Dermis blood vessel endothelial cell (primary cell): Measurements from ENCODE around the gene PCSK6. TPM values are rescaled to one million over a fixed set of nuclear protein-coding genes. Genes with fewer than 3 reads are reported as not detected.

Experiments used
- DNase-seq: peaks from one replicate; pipeline ENCODE4 v3.0.0; 2010
- total RNA-seq: library from RNA; depleted of rRNA; stranded (reverse); fragments of >200 nt; gene quantifications from 2 replicates; pipeline ENCODE4 v1.2.3, GENCODE V29; 2014

PCSK6 gene
- total RNA-seq, 1 donor from 2014 or later, result 24.8 TPM

GRCh38 chr15:101522621-101523559 is 33.4 kb upstream of the PCSK6 start:
- no peak for DNase-seq

DNA sequence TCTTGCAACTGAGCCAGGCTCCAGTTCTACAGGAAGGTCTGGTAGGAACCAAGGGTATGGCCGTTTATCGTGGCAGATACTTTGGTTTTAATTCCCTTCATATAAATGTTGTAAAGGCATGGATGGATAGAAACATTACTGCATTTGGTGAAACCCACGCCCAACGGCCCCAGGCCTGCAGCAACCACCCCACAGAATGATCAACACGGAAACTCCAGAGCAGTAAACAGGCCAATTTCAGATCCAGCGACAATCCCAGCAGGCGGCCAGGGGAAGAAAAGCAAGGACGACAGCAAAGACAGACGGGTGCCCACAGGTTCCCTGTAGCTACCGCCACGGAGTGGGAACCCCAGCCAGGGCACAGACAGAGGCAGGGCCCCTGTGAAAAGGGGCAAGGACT is 32.6 kb upstream of the PCSK6 start:
- no peak for DNase-seq

- no peak for DNase-seq
Observed at GRCh38 chr15:101521591-101521990, 32.1 kb upstream of the PCSK6 start.

- DNase-seq, result no peak
Observed at GRCh38 chr15:101521069-101521468, 31.6 kb upstream of the PCSK6 start.

- DNase-seq, result no peak
Observed at GRCh38 chr15:101520395-101520794, 30.9 kb upstream of the PCSK6 start.

DNA sequence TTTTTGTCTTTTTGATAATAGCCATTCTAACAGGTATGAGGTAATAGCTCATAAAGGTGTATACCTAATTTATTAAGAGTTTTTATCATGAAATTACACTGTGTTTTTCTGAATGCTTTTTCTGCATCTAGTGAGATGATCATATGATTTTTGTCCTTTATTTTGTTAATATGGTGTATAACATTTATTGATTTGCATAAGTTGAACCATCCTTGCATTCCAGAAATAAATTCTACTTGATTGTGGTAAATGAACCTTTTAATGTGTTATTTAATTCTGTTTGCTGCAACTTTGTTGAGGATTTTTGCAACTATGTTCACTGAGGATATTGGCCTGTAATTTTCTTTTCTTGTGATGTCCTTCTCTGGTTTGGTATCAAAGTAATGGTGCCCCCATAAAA is 28.0 kb upstream of the PCSK6 start:
- DNase-seq, result no peak

GRCh38 chr15:101514318-101514717 is 24.8 kb upstream of the PCSK6 start:
- no peak for DNase-seq

DNA sequence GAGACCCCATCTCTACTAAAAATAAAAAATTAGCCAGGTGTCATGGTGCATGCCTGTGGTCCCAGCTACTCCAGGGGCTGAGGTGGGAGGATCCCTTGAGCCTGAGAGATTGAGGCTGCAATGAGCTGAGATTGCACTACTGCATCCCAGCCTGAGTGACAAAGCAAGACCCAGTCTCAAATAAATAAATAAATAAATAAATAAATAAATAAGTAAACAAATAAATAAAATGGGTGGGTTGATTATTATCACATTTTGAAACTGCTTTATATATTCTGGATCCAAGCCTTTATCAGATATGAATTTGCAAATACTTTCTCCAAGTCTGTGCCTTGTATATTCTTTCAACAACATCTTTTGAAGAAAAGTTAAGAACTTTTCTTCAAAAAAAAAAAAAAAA is 22.2 kb upstream of the PCSK6 start:
- DNase-seq, result no peak

DNA sequence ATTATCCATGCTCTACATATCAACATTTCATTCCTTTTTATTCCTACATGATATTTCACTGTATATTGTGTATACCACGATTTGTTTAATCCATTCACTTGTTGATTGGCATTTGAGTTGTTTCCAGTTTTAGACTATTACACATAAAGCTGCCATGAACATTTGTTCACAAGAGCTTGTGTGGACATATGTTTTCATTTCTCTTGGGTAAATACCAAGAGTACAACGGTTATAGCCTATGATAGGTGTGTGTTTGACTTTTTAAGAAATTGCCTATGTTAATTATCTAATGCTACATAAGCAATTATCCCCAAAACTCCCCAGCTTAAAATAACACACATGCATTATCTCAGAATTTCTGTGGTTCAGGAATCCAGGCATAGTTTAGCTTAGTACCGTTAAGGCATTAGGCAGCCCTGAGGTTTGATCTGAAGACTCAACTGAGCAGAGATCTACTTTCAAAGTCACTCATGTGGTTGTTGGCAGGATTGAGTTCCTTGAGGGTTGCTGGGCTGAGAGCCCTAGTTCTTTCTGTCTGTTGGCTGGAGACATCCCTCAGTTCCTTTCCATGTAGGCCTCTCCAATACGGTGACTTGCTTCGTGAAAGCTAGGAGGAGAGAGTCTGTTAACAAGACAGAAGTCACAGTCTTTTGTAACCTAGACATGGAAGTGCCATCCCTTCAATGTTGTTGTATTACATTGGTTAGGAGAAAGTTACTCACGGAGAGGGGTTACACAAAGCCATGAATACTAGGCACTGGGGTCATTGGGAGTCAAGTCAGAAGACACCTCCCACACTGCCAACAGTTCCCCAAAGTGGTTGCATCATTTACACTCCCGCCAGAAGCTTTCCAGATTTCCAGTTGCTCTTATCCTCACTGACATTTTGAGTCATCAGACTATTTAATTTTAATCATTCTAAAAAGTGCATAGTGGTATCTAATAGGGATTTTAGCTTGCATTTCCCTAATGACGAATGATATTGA is 21.0 kb upstream of the PCSK6 start:
- no peak for DNase-seq

DNA sequence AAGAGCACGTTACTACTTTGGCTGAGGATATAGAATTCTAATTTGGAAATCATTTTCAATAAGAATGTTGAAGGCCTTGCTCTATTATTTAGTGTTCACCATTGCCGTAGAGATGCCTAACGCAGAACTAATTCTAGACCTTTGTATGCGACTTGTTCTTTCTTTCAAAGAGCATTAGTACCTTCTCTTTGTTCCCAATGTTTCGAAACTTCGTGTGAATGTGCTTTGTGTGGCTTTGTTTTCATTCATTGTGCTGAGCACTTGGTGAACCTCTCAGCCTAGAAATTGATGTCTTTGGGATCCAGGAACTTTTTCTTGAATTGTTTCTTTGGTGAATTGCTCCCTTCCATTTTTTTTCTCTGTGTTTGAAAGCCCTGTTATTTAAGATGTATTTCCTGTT is 19.8 kb upstream of the PCSK6 start:
- DNase-seq, result no peak

DNA sequence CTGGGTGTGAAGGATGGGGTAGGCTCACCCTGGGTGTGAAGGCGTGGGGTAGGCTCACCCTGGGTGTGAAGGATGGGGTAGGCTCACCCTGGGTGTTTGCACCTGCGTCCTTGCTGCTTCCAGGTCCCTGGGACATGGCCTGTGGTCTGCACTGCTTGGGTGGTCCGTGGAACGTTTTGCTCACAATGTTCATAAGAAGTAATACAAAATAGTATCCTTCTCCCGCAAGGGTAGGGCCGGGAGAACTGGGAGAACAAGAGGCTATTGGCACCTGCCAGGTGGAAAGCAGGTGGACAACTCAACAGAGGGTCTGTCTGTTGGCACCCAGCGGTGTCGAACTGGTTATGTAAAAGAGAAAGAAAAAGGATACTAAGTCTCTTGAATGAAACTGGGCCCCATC is 17.0 kb upstream of the PCSK6 start:
- DNase-seq, result no peak

- DNase-seq, result no peak
Observed at GRCh38 chr15:101505610-101506337, 16.3 kb upstream of the PCSK6 start.

DNA sequence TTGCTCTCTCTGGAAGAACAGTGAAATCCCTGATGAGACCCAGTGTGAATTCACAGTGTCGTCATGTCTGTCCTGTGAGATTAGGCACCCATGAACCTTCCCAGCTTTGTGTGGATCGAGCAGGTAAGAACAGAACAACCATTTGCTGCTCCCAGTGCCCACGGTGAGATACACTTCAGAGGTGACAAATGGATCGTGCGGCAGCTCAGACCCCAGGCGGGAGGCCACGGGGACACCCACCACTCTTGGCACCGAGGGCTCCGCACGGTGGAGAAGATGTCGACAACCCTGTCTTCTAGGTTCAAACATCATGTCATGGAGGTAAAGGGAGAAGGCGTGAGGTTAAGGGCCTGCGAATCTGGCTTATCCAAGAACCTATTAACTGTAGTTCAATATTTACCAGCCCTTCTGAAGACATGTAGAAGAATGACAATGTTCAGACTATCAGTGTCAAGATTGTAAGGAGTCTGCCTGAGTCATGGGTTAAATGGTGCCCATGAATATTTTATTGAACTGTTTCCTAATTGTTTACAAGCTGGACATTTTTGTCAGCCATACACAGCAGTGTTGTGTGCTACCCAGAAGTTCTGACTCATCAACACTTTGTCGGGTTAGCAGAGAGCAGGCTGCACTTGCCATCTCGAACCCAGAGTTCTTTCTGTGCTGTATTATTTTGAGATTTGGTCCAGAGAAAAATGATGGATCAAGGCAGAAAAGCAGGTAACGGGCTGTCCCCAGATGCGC is 15.5 kb upstream of the PCSK6 start:
- DNase-seq, result no peak

GRCh38 chr15:101504373-101504772 is 14.9 kb upstream of the PCSK6 start:
- no peak for DNase-seq

GRCh38 chr15:101503296-101503599 is 13.7 kb upstream of the PCSK6 start:
- DNase-seq, result no peak

- no peak for DNase-seq
Observed at GRCh38 chr15:101502572-101503295, 13.2 kb upstream of the PCSK6 start.

- peak; percentile 42 for DNase-seq
Observed at GRCh38 chr15:101501703-101502373, 12.3 kb upstream of the PCSK6 start.

- DNase-seq, result no peak
Observed at GRCh38 chr15:101500865-101501551, 11.5 kb upstream of the PCSK6 start.

DNA sequence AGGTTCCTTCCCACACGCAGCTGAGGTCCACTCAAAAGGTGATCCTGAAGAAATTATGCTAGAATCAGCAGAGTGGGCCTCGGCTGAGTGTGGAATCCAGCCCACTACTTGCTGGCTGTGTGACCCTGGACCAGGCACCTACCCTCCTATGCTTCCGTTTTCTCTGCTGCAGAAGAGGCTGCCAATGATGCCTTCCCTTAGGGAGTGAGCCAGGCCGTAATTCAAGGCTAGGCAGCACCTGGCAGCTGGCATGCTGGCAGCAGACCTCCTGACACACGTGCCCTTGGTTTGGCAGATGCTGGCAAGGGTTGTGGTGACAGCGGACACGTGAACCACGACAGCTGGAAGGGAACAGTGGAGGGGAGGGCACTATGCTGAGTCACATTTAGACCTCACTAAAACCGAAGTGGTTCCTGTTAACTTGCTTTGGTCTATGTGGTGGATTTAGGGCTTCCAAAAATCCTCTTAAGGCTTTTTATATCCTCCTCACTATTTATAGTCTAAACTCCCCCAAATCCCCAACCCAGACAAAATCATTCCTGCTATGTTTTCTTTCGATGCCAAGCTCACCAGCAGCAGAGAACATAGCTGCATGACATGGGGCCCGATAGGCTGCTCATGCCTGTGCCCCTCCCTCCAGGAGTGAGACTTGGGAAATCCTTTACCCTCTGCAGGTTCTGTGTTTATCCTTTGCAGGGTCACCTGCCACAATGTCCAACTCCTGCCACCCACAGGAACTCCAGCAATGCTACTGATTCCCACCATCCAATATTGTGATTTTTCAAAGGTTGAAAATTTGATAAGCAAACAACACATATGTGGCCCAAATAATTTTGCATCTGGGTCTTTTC is 10.6 kb upstream of the PCSK6 start:
- DNase-seq, result no peak
